Measurements from ENCODE around the gene PACSIN2.

The PACSIN2 gene, protein sequence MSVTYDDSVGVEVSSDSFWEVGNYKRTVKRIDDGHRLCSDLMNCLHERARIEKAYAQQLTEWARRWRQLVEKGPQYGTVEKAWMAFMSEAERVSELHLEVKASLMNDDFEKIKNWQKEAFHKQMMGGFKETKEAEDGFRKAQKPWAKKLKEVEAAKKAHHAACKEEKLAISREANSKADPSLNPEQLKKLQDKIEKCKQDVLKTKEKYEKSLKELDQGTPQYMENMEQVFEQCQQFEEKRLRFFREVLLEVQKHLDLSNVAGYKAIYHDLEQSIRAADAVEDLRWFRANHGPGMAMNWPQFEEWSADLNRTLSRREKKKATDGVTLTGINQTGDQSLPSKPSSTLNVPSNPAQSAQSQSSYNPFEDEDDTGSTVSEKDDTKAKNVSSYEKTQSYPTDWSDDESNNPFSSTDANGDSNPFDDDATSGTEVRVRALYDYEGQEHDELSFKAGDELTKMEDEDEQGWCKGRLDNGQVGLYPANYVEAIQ

DNA sequence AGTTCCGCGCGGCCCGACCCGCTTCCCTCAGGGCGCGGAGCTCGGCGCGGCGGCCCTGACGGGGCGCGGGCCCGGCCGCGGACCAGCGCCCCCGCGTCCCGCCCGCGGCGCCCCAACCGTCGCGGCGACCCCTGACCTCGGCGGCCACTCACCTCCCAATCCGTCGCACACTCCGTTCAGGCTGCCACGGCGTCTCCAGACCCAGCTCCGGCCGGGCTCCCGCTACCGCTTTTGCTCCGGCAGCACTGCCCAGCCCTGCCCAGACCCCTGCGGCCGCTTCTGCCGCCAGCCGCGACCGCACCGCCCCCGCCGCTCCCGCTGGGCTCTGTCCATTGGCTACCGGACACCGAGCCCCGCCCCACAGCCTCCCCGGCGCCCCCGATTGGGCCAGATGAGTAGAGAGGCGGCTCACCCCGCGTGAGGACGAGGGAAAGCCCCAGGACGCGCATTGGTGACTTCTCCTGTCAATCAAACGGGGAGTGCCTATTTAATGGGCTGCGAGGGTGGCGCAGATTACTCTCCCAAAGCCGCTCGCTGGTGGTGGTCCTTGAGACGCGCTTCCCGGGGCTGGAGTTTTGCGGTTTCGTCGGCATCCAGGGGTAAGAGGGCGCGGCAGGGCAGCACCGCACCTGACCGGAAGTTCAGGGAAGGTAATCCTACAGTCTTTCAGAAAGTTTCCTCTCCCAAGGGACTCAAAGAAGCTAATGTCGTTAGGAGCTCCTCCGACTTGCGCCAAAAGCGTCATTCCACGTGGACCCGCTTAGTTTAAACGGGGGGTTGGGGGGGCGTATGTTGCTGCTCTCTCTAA, at the start of gene PACSIN2:
Gene PACSIN2 (minus strand): TSS at position 281 of the 808 bp plus-strand sequence. CDS start 103,069 bp downstream, outside the sequence.
- Histone ChIP-seq H2AFZ (ENCODE audit: low read depth, low read length, severe bottlenecking) (peak within 1 kb of the TSS; percentile 100), H3K4me2 (ENCODE audit: low read depth, low read length, poor library complexity, severe bottlenecking) (peak within 1 kb of the TSS; percentile 98), H3K27ac (ENCODE audit: low read depth, low read length) (no peak within 1 kb of the TSS), H3K9me3 (ENCODE audit: insufficient read depth, low read length) (no peaks in the 10 kb centered on the region), H3K27me3 (ENCODE audit: low read length) (no peaks in the 10 kb centered on the region), H3K79me2 (ENCODE audit: insufficient read depth, low read length) (peaks cover 29% of the 10 kb centered on the region), H3K9ac (ENCODE audit: low read length) (peak within 1 kb of the TSS; percentile 61), H4K20me1 (ENCODE audit: low read depth, low read length) (0 out of 2 replicates have a peak, but pooled peaks cover 5% of the 10 kb centered on the region), H3K36me3 (ENCODE audit: low read length) (no peaks in the 10 kb centered on the region), H3K9me2 (replicated peaks; ENCODE audit: insufficient read depth, low read length) (no peaks in the 10 kb centered on the region), H3F3A (ENCODE audit: insufficient read depth) (no peaks in the 10 kb centered on the region), H3K4me3 (ENCODE audit: insufficient read depth, low read length, poor library complexity, severe bottlenecking) (peak within 1 kb of the TSS; percentile 67)
- TF ChIP-seq, protein P1, sequence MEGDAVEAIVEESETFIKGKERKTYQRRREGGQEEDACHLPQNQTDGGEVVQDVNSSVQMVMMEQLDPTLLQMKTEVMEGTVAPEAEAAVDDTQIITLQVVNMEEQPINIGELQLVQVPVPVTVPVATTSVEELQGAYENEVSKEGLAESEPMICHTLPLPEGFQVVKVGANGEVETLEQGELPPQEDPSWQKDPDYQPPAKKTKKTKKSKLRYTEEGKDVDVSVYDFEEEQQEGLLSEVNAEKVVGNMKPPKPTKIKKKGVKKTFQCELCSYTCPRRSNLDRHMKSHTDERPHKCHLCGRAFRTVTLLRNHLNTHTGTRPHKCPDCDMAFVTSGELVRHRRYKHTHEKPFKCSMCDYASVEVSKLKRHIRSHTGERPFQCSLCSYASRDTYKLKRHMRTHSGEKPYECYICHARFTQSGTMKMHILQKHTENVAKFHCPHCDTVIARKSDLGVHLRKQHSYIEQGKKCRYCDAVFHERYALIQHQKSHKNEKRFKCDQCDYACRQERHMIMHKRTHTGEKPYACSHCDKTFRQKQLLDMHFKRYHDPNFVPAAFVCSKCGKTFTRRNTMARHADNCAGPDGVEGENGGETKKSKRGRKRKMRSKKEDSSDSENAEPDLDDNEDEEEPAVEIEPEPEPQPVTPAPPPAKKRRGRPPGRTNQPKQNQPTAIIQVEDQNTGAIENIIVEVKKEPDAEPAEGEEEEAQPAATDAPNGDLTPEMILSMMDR (IDR thresholded peaks at IDR 0.05; ENCODE audit: insufficient read depth, low read length, poor library complexity, severe bottlenecking) = no peak
- no peak for TF ChIP-seq EZH2phosphoT487 (conservative IDR thresholded peaks at IDR 0.05; ENCODE audit: low read length)

- no peak overlapping the region for H2AFZ ChIP-seq (ENCODE audit: low read depth, low read length, severe bottlenecking)
- no peaks in the 10 kb centered on the region for H3K79me2 ChIP-seq (ENCODE audit: insufficient read depth, low read length)
- no peak overlapping the region for H3K9ac ChIP-seq (ENCODE audit: low read length)
- H3K27ac ChIP-seq (ENCODE audit: low read depth, low read length) = no peak overlapping the region
- no peaks in the 10 kb centered on the region for H3K36me3 ChIP-seq (ENCODE audit: low read length)
- no peaks in the 10 kb centered on the region for H3K27me3 ChIP-seq (ENCODE audit: low read length)
- TF ChIP-seq, protein P1 (IDR thresholded peaks at IDR 0.05; ENCODE audit: insufficient read depth, low read length, poor library complexity, severe bottlenecking) = peak; percentile 48
- no peak for TF ChIP-seq EZH2phosphoT487 (conservative IDR thresholded peaks at IDR 0.05; ENCODE audit: low read length)
- H3F3A ChIP-seq (ENCODE audit: insufficient read depth) = no peaks in the 10 kb centered on the region
- no peak overlapping the region for H3K4me3 ChIP-seq (ENCODE audit: insufficient read depth, low read length, poor library complexity, severe bottlenecking)
- no peaks in the 10 kb centered on the region for H3K9me2 ChIP-seq (replicated peaks; ENCODE audit: insufficient read depth, low read length)
- H3K9me3 ChIP-seq (ENCODE audit: insufficient read depth, low read length) = no peaks in the 10 kb centered on the region
- no peak overlapping the region for H3K4me2 ChIP-seq (ENCODE audit: low read depth, low read length, poor library complexity, severe bottlenecking)
- no peaks in the 10 kb centered on the region for H4K20me1 ChIP-seq (ENCODE audit: low read depth, low read length)
Observed at GRCh38 chr22:43060183-43060582, 45.2 kb upstream of the PACSIN2 start.

GRCh38 chr22:43057641-43058040, 42.7 kb upstream of the PACSIN2 start:
- TF ChIP-seq EZH2phosphoT487 (conservative IDR thresholded peaks at IDR 0.05; ENCODE audit: low read length) = no peak
- TF ChIP-seq, protein P1 (IDR thresholded peaks at IDR 0.05; ENCODE audit: insufficient read depth, low read length, poor library complexity, severe bottlenecking) = no peak
- Histone ChIP-seq H3K9me3 (ENCODE audit: insufficient read depth, low read length) (no peaks in the 10 kb centered on the region), H3K4me2 (ENCODE audit: low read depth, low read length, poor library complexity, severe bottlenecking) (no peak overlapping the region), H3K9ac (ENCODE audit: low read length) (no peak overlapping the region), H3K27ac (ENCODE audit: low read depth, low read length) (no peak overlapping the region), H3K36me3 (ENCODE audit: low read length) (no peaks in the 10 kb centered on the region), H3K4me3 (ENCODE audit: insufficient read depth, low read length, poor library complexity, severe bottlenecking) (no peak overlapping the region), H3F3A (ENCODE audit: insufficient read depth) (no peaks in the 10 kb centered on the region), H3K9me2 (replicated peaks; ENCODE audit: insufficient read depth, low read length) (no peaks in the 10 kb centered on the region), H3K79me2 (ENCODE audit: insufficient read depth, low read length) (no peaks in the 10 kb centered on the region), H4K20me1 (ENCODE audit: low read depth, low read length) (no peaks in the 10 kb centered on the region), H3K27me3 (ENCODE audit: low read length) (no peaks in the 10 kb centered on the region), H2AFZ (ENCODE audit: low read depth, low read length, severe bottlenecking) (no peak overlapping the region)
